PC-9 (cell line): Measurements from ENCODE around the gene GJC1.

Experiments used
- EZH2 ChIP-seq: fragments of 200-600 bp; sonication (generic); IDR thresholded peaks from 2 replicates; pipeline ENCODE4 v1.8.0; 2017; ENCODE audit warnings: antibody characterized with exemption, low read depth
- TF ChIP-seq, protein P1 (sequence below): fragments of 200-600 bp; sonication (generic); conservative IDR thresholded peaks from 2 replicates; pipeline ENCODE4 v1.6.1; 2017; ENCODE audit warnings: mixed run types, antibody characterized with exemption, mild to moderate bottlenecking, moderate library complexity

DNA sequence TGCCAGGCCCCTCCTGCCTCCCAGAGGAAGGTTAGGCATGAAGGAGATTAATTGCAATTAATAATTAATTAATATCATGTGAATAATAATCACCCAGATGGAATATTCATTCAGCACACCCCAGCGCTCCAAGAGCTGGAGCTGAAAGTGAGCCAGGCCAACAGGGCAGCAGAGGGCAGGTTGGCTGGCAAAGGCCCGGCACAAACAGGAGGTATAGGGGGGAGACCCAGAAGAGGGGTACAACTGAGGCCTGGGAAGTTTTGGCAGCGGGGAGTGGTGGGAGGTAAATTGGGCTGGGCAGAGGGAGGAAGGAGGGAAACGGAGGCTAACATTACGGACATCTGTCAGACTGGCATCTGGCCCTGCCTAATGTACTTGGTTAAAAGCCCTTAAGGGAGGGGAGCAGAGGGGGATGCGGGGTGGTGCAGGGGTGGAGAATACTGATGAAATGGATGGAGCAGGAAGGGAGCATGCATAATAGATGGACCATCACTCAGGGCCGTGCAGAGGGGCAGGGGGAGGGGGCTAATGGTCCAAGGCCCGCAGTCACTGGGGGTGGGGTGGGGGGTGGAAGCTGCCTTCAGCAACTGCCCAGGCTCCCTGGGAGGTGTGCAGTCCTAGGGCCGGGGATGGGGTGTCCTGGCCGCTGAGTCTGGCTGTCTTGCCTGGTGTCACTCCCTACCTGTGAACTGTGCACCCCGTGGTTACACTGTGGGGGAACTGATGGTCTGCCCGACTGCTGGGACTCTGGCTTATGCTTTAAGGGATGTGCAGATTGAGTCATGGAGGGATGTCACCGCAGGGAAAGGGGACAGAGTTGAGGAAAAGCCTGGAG is 69.4 kb downstream of the GJC1 start:
- TF ChIP-seq EZH2: no peak
- TF ChIP-seq, protein P1, sequence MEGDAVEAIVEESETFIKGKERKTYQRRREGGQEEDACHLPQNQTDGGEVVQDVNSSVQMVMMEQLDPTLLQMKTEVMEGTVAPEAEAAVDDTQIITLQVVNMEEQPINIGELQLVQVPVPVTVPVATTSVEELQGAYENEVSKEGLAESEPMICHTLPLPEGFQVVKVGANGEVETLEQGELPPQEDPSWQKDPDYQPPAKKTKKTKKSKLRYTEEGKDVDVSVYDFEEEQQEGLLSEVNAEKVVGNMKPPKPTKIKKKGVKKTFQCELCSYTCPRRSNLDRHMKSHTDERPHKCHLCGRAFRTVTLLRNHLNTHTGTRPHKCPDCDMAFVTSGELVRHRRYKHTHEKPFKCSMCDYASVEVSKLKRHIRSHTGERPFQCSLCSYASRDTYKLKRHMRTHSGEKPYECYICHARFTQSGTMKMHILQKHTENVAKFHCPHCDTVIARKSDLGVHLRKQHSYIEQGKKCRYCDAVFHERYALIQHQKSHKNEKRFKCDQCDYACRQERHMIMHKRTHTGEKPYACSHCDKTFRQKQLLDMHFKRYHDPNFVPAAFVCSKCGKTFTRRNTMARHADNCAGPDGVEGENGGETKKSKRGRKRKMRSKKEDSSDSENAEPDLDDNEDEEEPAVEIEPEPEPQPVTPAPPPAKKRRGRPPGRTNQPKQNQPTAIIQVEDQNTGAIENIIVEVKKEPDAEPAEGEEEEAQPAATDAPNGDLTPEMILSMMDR: no peak
